Measurements from ENCODE around the gene CD22. TPM values are rescaled to one million over a fixed set of nuclear protein-coding genes. Genes with fewer than 3 reads are reported as not detected.

Gene CD22
- total RNA-seq, 2 experiments from 2014 or later: 3.5 to 4.1 TPM

GRCh38 chr19:35297515-35297848 is 31.5 kb upstream of the CD22 start:
- Mint-ChIP-seq H3K4me3 (no peak overlapping the region), H3K9me3 (ENCODE audit: low read depth) (no peaks in the 10 kb centered on the region), H3K27me3 (no peaks in the 10 kb centered on the region), H3K36me3 (ENCODE audit: low read depth) (no peaks in the 10 kb centered on the region), H3K27ac (no peak overlapping the region), H3K4me1 (peaks cover 8% of the 10 kb centered on the region)
- POLR2A ChIA-PET: interaction anchor here (0.6 kb wide), 1 partner anchor 1130 kb away, joined by 4 read pairs; no protein-coding TSS in a partner anchor
- ATAC-seq (no peak), DNase-seq (no peak)
- intact Hi-C loops (cut with DNase I, micrococcal nuclease): no loop called here
- CTCF ChIA-PET: no interaction called here

GRCh38 chr19:35297922-35298321 is 31.1 kb upstream of the CD22 start:
- H3K27me3 Mint-ChIP-seq: no peaks in the 10 kb centered on the region
- CTCF ChIA-PET: no interaction called here
- H3K4me3 Mint-ChIP-seq: no peak overlapping the region
- no peak for ATAC-seq
- H3K27ac Mint-ChIP-seq: no peak overlapping the region
- no peaks in the 10 kb centered on the region for H3K9me3 Mint-ChIP-seq (ENCODE audit: low read depth)
- DNase-seq: no peak
- H3K36me3 Mint-ChIP-seq (ENCODE audit: low read depth): no peaks in the 10 kb centered on the region
- H3K4me1 Mint-ChIP-seq: peaks cover 8% of the 10 kb centered on the region
- POLR2A ChIA-PET: no interaction called here
- intact Hi-C loops (cut with DNase I, micrococcal nuclease): no loop called here

GRCh38 chr19:35298561-35298972 is 30.4 kb upstream of the CD22 start:
- Mint-ChIP-seq H3K27me3 (no peaks in the 10 kb centered on the region), H3K27ac (no peak overlapping the region), H3K4me3 (no peak overlapping the region), H3K36me3 (ENCODE audit: low read depth) (no peaks in the 10 kb centered on the region), H3K4me1 (peaks cover 8% of the 10 kb centered on the region), H3K9me3 (ENCODE audit: low read depth) (no peaks in the 10 kb centered on the region)
- CTCF ChIA-PET: no interaction called here
- POLR2A ChIA-PET: no interaction called here
- DNase-seq: no peak
- no peak for ATAC-seq
- intact Hi-C loops (cut with DNase I, micrococcal nuclease): no loop called here

- H3K36me3 Mint-ChIP-seq (ENCODE audit: low read depth): no peaks in the 10 kb centered on the region
- no peaks in the 10 kb centered on the region for H3K27me3 Mint-ChIP-seq
- CTCF ChIA-PET: no interaction called here
- no peak for ATAC-seq
- peaks cover 8% of the 10 kb centered on the region for H3K4me1 Mint-ChIP-seq
- POLR2A ChIA-PET: no interaction called here
- intact Hi-C loops (cut with DNase I, micrococcal nuclease): no loop called here
- no peak overlapping the region for H3K27ac Mint-ChIP-seq
- no peak overlapping the region for H3K4me3 Mint-ChIP-seq
- no peaks in the 10 kb centered on the region for H3K9me3 Mint-ChIP-seq (ENCODE audit: low read depth)
- peak; percentile 36 for DNase-seq
Measured at GRCh38 chr19:35299523-35300338, 29.3 kb upstream of the CD22 start.

- ChIA-PET POLR2A (no interaction called here), CTCF (no interaction called here)
- Mint-ChIP-seq H3K27ac (no peak overlapping the region), H3K4me3 (no peak overlapping the region), H3K36me3 (ENCODE audit: low read depth) (no peaks in the 10 kb centered on the region), H3K27me3 (no peaks in the 10 kb centered on the region), H3K4me1 (peaks cover 8% of the 10 kb centered on the region), H3K9me3 (ENCODE audit: low read depth) (no peaks in the 10 kb centered on the region)
- ATAC-seq (no peak), DNase-seq (no peak)
- intact Hi-C loops (cut with DNase I, micrococcal nuclease): no loop called here
Measured at GRCh38 chr19:35300339-35300649, 28.7 kb upstream of the CD22 start.

GRCh38 chr19:35301961-35302360 is 27.0 kb upstream of the CD22 start:
- no peak overlapping the region for H3K27ac Mint-ChIP-seq
- H3K4me1 Mint-ChIP-seq: no peaks in the 10 kb centered on the region
- intact Hi-C loops (cut with DNase I, micrococcal nuclease): no loop called here
- no peaks in the 10 kb centered on the region for H3K36me3 Mint-ChIP-seq (ENCODE audit: low read depth)
- ChIA-PET CTCF (no interaction called here), POLR2A (no interaction called here)
- DNase-seq (no peak), ATAC-seq (no peak)
- H3K4me3 Mint-ChIP-seq: no peak overlapping the region
- H3K9me3 Mint-ChIP-seq (ENCODE audit: low read depth): no peaks in the 10 kb centered on the region
- no peaks in the 10 kb centered on the region for H3K27me3 Mint-ChIP-seq

GRCh38 chr19:35302446-35302845 is 26.5 kb upstream of the CD22 start:
- Mint-ChIP-seq H3K9me3 (ENCODE audit: low read depth) (no peaks in the 10 kb centered on the region), H3K4me3 (no peak overlapping the region), H3K27ac (no peak overlapping the region), H3K27me3 (no peaks in the 10 kb centered on the region), H3K36me3 (ENCODE audit: low read depth) (no peaks in the 10 kb centered on the region), H3K4me1 (no peaks in the 10 kb centered on the region)
- ChIA-PET CTCF (no interaction called here), POLR2A (no interaction called here)
- no peak for ATAC-seq
- intact Hi-C loops (cut with DNase I, micrococcal nuclease): no loop called here
- no peak for DNase-seq

- POLR2A ChIA-PET: no interaction called here
- H3K4me3 Mint-ChIP-seq: no peak overlapping the region
- no peak overlapping the region for H3K27ac Mint-ChIP-seq
- H3K36me3 Mint-ChIP-seq (ENCODE audit: low read depth): no peaks in the 10 kb centered on the region
- intact Hi-C loops (cut with DNase I, micrococcal nuclease): no loop called here
- H3K4me1 Mint-ChIP-seq: no peaks in the 10 kb centered on the region
- CTCF ChIA-PET: interaction anchor here (0.6 kb wide), 1 partner anchor 205 kb away, joined by 3 read pairs; no protein-coding TSS in a partner anchor
- no peaks in the 10 kb centered on the region for H3K27me3 Mint-ChIP-seq
- ATAC-seq (no peak), DNase-seq (no peak)
- H3K9me3 Mint-ChIP-seq (ENCODE audit: low read depth): no peaks in the 10 kb centered on the region
Measured at GRCh38 chr19:35303357-35303915, 25.6 kb upstream of the CD22 start.

GRCh38 chr19:35304036-35304435 is 25.0 kb upstream of the CD22 start:
- no peaks in the 10 kb centered on the region for H3K36me3 Mint-ChIP-seq (ENCODE audit: low read depth)
- no peak overlapping the region for H3K4me3 Mint-ChIP-seq
- intact Hi-C loops (cut with DNase I, micrococcal nuclease): no loop called here
- no peak overlapping the region for H3K27ac Mint-ChIP-seq
- ChIA-PET CTCF (interaction anchor here (0.6 kb wide), 2 partner anchors 125 to 204 kb away, joined by 3 read pairs; no protein-coding TSS in a partner anchor), POLR2A (no interaction called here)
- DNase-seq: no peak
- H3K9me3 Mint-ChIP-seq (ENCODE audit: low read depth): no peaks in the 10 kb centered on the region
- H3K4me1 Mint-ChIP-seq: no peaks in the 10 kb centered on the region
- ATAC-seq: no peak
- no peaks in the 10 kb centered on the region for H3K27me3 Mint-ChIP-seq

- Mint-ChIP-seq H3K27ac (no peak overlapping the region), H3K36me3 (ENCODE audit: low read depth) (no peaks in the 10 kb centered on the region), H3K4me3 (no peak overlapping the region), H3K9me3 (ENCODE audit: low read depth) (no peaks in the 10 kb centered on the region), H3K4me1 (no peaks in the 10 kb centered on the region), H3K27me3 (no peaks in the 10 kb centered on the region)
- intact Hi-C loops (cut with DNase I, micrococcal nuclease): no loop called here
- POLR2A ChIA-PET: no interaction called here
- CTCF ChIA-PET: interaction anchor here (0.6 kb wide), 1 partner anchor 190 kb away, joined by 3 read pairs; the partner anchor contains the start of gene FXYD3
- ATAC-seq (no peak), DNase-seq (no peak)
Measured at GRCh38 chr19:35305181-35305580, 23.8 kb upstream of the CD22 start.

GRCh38 chr19:35306473-35307246 is 22.3 kb upstream of the CD22 start:
- no peaks in the 10 kb centered on the region for H3K36me3 Mint-ChIP-seq (ENCODE audit: low read depth)
- ChIA-PET CTCF (interaction anchor here (0.9 to 1.1 kb wide), 2 partner anchors 47 to 189 kb away, joined by 4 read pairs; no protein-coding TSS in a partner anchor), POLR2A (no interaction called here)
- no peaks in the 10 kb centered on the region for H3K27me3 Mint-ChIP-seq
- DNase-seq: peak; percentile 52
- ATAC-seq: peak; percentile 51
- H3K4me1 Mint-ChIP-seq: no peaks in the 10 kb centered on the region
- no peak overlapping the region for H3K4me3 Mint-ChIP-seq
- H3K9me3 Mint-ChIP-seq (ENCODE audit: low read depth): no peaks in the 10 kb centered on the region
- intact Hi-C loops (cut with DNase I, micrococcal nuclease): loop anchor here in 1 of 2 experiments (1.0 kb wide), 1 partner anchor 162 kb away; no protein-coding TSS in a partner anchor
- H3K27ac Mint-ChIP-seq: no peak overlapping the region

- H3K27me3 Mint-ChIP-seq: no peaks in the 10 kb centered on the region
- H3K36me3 Mint-ChIP-seq (ENCODE audit: low read depth): no peaks in the 10 kb centered on the region
- peak overlapping the region; percentile 20 for H3K27ac Mint-ChIP-seq
- no peaks in the 10 kb centered on the region for H3K4me1 Mint-ChIP-seq
- ATAC-seq: no peak
- POLR2A ChIA-PET: no interaction called here
- H3K9me3 Mint-ChIP-seq (ENCODE audit: low read depth): no peaks in the 10 kb centered on the region
- CTCF ChIA-PET: interaction anchor here (1.0 kb wide), 1 partner anchor 45 kb away, joined by 3 read pairs; no protein-coding TSS in a partner anchor
- no peak overlapping the region for H3K4me3 Mint-ChIP-seq
- DNase-seq: no peak
- intact Hi-C loops (cut with DNase I, micrococcal nuclease): no loop called here
Measured at GRCh38 chr19:35307931-35308330, 21.1 kb upstream of the CD22 start.
